BE2C (cell line): ENCODE measurements around the gene HSD17B14.

Source experiments
- DNase-seq: peaks from one replicate; pipeline ENCODE4 v3.0.0-alpha.2; 2020
- H3K27me3 ChIP-seq: fragments of 250-450 bp; sonication (Bioruptor Pico); 2 replicates; pipeline ENCODE4 v1.5.1; 2020; ENCODE audit warnings: mild to moderate bottlenecking
- H3K36me3 ChIP-seq: fragments of 250-450 bp; sonication (Bioruptor Pico); 2 replicates; pipeline ENCODE4 v1.5.1; 2020; ENCODE audit warnings: mild to moderate bottlenecking
- H3K4me1 ChIP-seq: fragments of 250-450 bp; sonication (Bioruptor Pico); 2 replicates; pipeline ENCODE4 v1.5.1; 2020
- H3K4me3 ChIP-seq: 2 replicates; pipeline ENCODE4 v1.5.1; 2011; ENCODE audit warnings: low read depth, low read length
- H3K9me3 ChIP-seq: fragments of 250-450 bp; sonication (Bioruptor Pico); 2 replicates; pipeline ENCODE4 v1.5.1; 2020
- CTCF ChIP-seq: IDR thresholded peaks from 2 replicates; pipeline ENCODE4 v1.5.1; 2012; ENCODE audit warnings: mild to moderate bottlenecking, low read depth, low read length

Gene HSD17B14

GRCh38 chr19:48845384-48845783 is 9.1 kb upstream of the HSD17B14 start:
- Histone ChIP-seq H3K4me3 (no peak overlapping the region), H3K27me3 (no peaks in the 10 kb centered on the region), H3K36me3 (0 out of 2 replicates have a peak, but pooled peaks cover 4% of the 10 kb centered on the region), H3K4me1 (no peaks in the 10 kb centered on the region), H3K9me3 (no peaks in the 10 kb centered on the region)
- no peak for TF ChIP-seq CTCF
- DNase-seq = no peak

- DNase-seq = no peak
Measured at GRCh38 chr19:48844472-48844871, 8.2 kb upstream of the HSD17B14 start.

DNA sequence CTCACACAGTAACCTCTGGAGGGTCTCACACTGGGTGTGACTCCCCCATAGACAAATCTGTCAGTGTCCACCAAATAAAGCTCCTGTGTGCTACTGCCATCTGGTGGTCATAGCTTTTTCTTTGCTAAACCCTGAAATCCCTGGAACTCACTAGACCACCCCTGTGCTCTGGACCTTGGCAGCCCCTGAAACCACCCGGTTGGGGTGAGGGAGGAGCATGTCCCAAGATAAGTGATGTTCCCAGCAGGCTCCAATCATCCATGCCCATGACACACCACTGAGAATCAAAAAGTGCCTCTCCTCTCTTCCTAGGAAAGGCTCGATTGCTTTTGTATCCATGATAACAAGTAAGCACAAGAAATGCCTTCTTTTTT is 6.5 kb upstream of the HSD17B14 start:
- Histone ChIP-seq H3K4me3 (no peak overlapping the region), H3K4me1 (no peaks in the 10 kb centered on the region), H3K36me3 (0 out of 2 replicates have a peak, but pooled peaks cover 4% of the 10 kb centered on the region), H3K9me3 (no peaks in the 10 kb centered on the region), H3K27me3 (no peaks in the 10 kb centered on the region)
- DNase-seq = peak; percentile 68
- TF ChIP-seq CTCF = peak; percentile 91

More at GRCh38 chr19:48844472-48844871, 8.2 kb upstream of the HSD17B14 start:
- Histone ChIP-seq H3K4me3 (no peak overlapping the region), H3K36me3 (0 out of 2 replicates have a peak, but pooled peaks cover 4% of the 10 kb centered on the region), H3K27me3 (no peaks in the 10 kb centered on the region), H3K9me3 (no peaks in the 10 kb centered on the region), H3K4me1 (no peaks in the 10 kb centered on the region)
- TF ChIP-seq CTCF = no peak

DNA sequence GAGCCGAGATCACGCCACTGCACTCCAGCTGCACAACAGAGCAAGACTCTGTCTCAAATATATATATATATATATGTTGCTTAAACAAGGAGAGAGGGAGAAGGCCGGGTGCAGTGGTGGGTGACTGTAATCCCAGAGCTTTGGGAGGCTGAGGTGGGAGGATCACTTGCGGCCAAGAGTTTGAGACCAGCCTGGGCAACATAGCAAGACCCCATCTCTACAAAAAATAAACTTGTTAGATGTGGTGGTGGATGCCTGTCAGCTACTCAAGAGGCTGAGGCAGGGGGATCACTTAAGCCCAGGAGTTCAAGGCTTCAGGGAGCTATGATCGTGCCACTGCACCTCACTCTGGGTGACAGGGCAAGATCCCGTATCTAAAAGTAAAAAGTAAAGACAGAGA is 5.3 kb upstream of the HSD17B14 start:
- Histone ChIP-seq H3K27me3 (no peaks in the 10 kb centered on the region), H3K36me3 (0 out of 2 replicates have a peak, but pooled peaks cover 4% of the 10 kb centered on the region), H3K9me3 (no peaks in the 10 kb centered on the region), H3K4me1 (no peaks in the 10 kb centered on the region), H3K4me3 (no peak overlapping the region)
- no peak for DNase-seq
- TF ChIP-seq CTCF = no peak

GRCh38 chr19:48841047-48841446 is 4.8 kb upstream of the HSD17B14 start:
- no peak for DNase-seq
- Histone ChIP-seq H3K4me1 (no peaks in the 10 kb centered on the region), H3K36me3 (0 out of 2 replicates have a peak, but pooled peaks cover 4% of the 10 kb centered on the region), H3K9me3 (no peaks in the 10 kb centered on the region), H3K4me3 (no peak overlapping the region), H3K27me3 (no peaks in the 10 kb centered on the region)
- TF ChIP-seq CTCF = no peak

- H3K27me3 ChIP-seq = no peaks in the 10 kb centered on the region
- no peaks in the 10 kb centered on the region for H3K36me3 ChIP-seq
- TF ChIP-seq CTCF = no peak
- DNase-seq = no peak
- H3K9me3 ChIP-seq = no peaks in the 10 kb centered on the region
- H3K4me3 ChIP-seq = peak overlapping the region; percentile 63
- H3K4me1 ChIP-seq = no peaks in the 10 kb centered on the region
Measured at GRCh38 chr19:48837687-48838086, 1.4 kb upstream of the HSD17B14 start.
